Hepatocyte (in vitro differentiated cells): ENCODE data around the gene TCP11. TPM values are rescaled to one million over a fixed set of nuclear protein-coding genes. Genes with fewer than 3 reads are reported as not detected.

Experiments used
- DNase-seq: peaks from one replicate; pipeline ENCODE4 v3.0.0-alpha.2; 2016; ENCODE audit warnings: low spot score
- H2AFZ ChIP-seq: fragments of 200-600 bp; sonication (generic); 2 replicates; pipeline ENCODE4 v1.6.0; 2016; ENCODE audit warnings: antibody characterized with exemption, mild to moderate bottlenecking
- H3K27ac ChIP-seq: fragments of 200-600 bp; sonication (generic); 2 replicates; pipeline ENCODE4 v1.5.1; 2016; ENCODE audit warnings: mild to moderate bottlenecking
- H3K27me3 ChIP-seq: fragments of 200-600 bp; sonication (generic); 2 replicates; pipeline ENCODE4 v1.6.1; 2016
- H3K36me3 ChIP-seq: fragments of 200-600 bp; sonication (generic); replicated peaks from 2 replicates; pipeline ENCODE4 v1.5.1; 2016; ENCODE audit warnings: low read depth; ENCODE audit not compliant: insufficient read depth
- H3K4me1 ChIP-seq: fragments of 200-600 bp; sonication (generic); 2 replicates; pipeline ENCODE4 v1.5.1; 2016; ENCODE audit warnings: mild to moderate bottlenecking, moderate library complexity; ENCODE audit not compliant: insufficient read depth
- H3K4me2 ChIP-seq: fragments of 200-600 bp; sonication (generic); 2 replicates; pipeline ENCODE4 v1.6.0; 2016
- H3K4me3 ChIP-seq: fragments of 200-600 bp; sonication (generic); 2 replicates; pipeline ENCODE4 v1.5.1; 2016; ENCODE audit warnings: mild to moderate bottlenecking
- H3K79me2 ChIP-seq: fragments of 200-600 bp; sonication (generic); 2 replicates; pipeline ENCODE4 v1.6.0; 2017; ENCODE audit warnings: mild to moderate bottlenecking
- H3K9me2 ChIP-seq: fragments of 200-600 bp; sonication (generic); replicated peaks from 2 replicates; pipeline ENCODE4 v1.6.0; 2017; ENCODE audit warnings: mild to moderate bottlenecking; ENCODE audit not compliant: insufficient read depth
- H3K9me3 ChIP-seq: fragments of 200-600 bp; sonication (generic); 2 replicates; pipeline ENCODE4 v1.5.1; 2016; ENCODE audit warnings: low read depth, mild to moderate bottlenecking
- H4K20me1 ChIP-seq: fragments of 200-600 bp; sonication (generic); 2 replicates; pipeline ENCODE4 v1.6.0; 2016; ENCODE audit warnings: mild to moderate bottlenecking; ENCODE audit not compliant: insufficient read depth, poor library complexity, severe bottlenecking
- CTCF ChIP-seq: fragments of 200-600 bp; sonication (generic); IDR thresholded peaks from 2 replicates; pipeline ENCODE4 v1.5.1; 2016; ENCODE audit warnings: antibody characterized with exemption, mild to moderate bottlenecking; ENCODE audit not compliant: poor library complexity
- EZH2 ChIP-seq: fragments of 200-600 bp; sonication (generic); IDR thresholded peaks from 2 replicates; pipeline ENCODE4 v1.6.1; 2016; ENCODE audit warnings: antibody characterized with exemption, mild to moderate bottlenecking, borderline replicate concordance
- EZH2phosphoT487 ChIP-seq: fragments of 200-600 bp; sonication (generic); IDR thresholded peaks from one replicate; pipeline ENCODE4 v1.6.1; 2018; ENCODE audit warnings: antibody characterized with exemption, mild to moderate bottlenecking, low read depth, moderate library complexity; ENCODE audit not compliant: unreplicated experiment, severe bottlenecking
- WGBS: methylation state at CpG from one replicate; pipeline ENCODE4 v1.1.6; 2016; ENCODE audit warnings: low lambda C conversion rate; ENCODE audit errors: missing lambda C conversion rate; 5-methylcytosine and 5-hydroxymethylcytosine counted together
- polyA plus RNA-seq: library from polyadenylated mRNA; unstranded; fragments of >200 nt; fragmentation: Nextera tagmentation; extraction: Ambion mirVana; gene quantifications from 2 replicates; pipeline ENCODE4 v1.2.1, GENCODE V29; 2016
- total RNA-seq: library from RNA; depleted of rRNA; stranded (reverse); fragments of >200 nt; gene quantifications from 2 replicates; pipeline ENCODE4 v1.2.3, GENCODE V29; 2014

TCP11 gene
- total and polyA plus RNA-seq, 2 experiments from 2014 or later: not detected

- Histone ChIP-seq H3K9me2 (no peaks in the 10 kb centered on the region), H3K27ac (no peak overlapping the region), H3K36me3 (no peaks in the 10 kb centered on the region), H3K9me3 (no peaks in the 10 kb centered on the region), H3K4me3 (no peak overlapping the region), H3K4me1 (peaks cover 20% of the 10 kb centered on the region), H4K20me1 (no peaks in the 10 kb centered on the region), H3K79me2 (no peaks in the 10 kb centered on the region), H3K27me3 (no peaks in the 10 kb centered on the region), H3K4me2 (no peak overlapping the region), H2AFZ (no peak overlapping the region)
- WGBS: 70% methylated on average over 16 of the region's 16 CpGs
- no peak for DNase-seq
- TF ChIP-seq CTCF: no peak
- no peak for TF ChIP-seq EZH2
- TF ChIP-seq EZH2phosphoT487: no peak
Observed at GRCh38 chr6:35149891-35150566, 8.9 kb upstream of the TCP11 start.

- Histone ChIP-seq H3K4me1 (peaks cover 21% of the 10 kb centered on the region), H3K36me3 (no peaks in the 10 kb centered on the region), H4K20me1 (no peaks in the 10 kb centered on the region), H3K9me3 (no peaks in the 10 kb centered on the region), H2AFZ (peak overlapping the region; percentile 4), H3K27ac (peak overlapping the region; percentile 70), H3K27me3 (no peaks in the 10 kb centered on the region), H3K4me3 (no peak overlapping the region), H3K79me2 (no peaks in the 10 kb centered on the region), H3K9me2 (no peaks in the 10 kb centered on the region), H3K4me2 (no peak overlapping the region)
- no peak for DNase-seq
- WGBS: 17% methylated on average over 8 of the region's 8 CpGs
- TF ChIP-seq EZH2 (no peak), EZH2phosphoT487 (no peak)
Observed at GRCh38 chr6:35148167-35148741, 7.1 kb upstream of the TCP11 start.

- Histone ChIP-seq H3K27ac (peak overlapping the region; percentile 70), H3K9me2 (no peaks in the 10 kb centered on the region), H3K79me2 (no peaks in the 10 kb centered on the region), H3K4me1 (peaks cover 25% of the 10 kb centered on the region), H3K4me3 (no peak overlapping the region), H2AFZ (no peak overlapping the region), H3K4me2 (no peak overlapping the region), H4K20me1 (no peaks in the 10 kb centered on the region), H3K9me3 (no peaks in the 10 kb centered on the region), H3K27me3 (no peaks in the 10 kb centered on the region), H3K36me3 (no peaks in the 10 kb centered on the region)
- 53% methylated on average over 3 of the region's 3 CpGs for WGBS
- no peak for TF ChIP-seq EZH2
- TF ChIP-seq CTCF: no peak
- TF ChIP-seq EZH2phosphoT487: no peak
- no peak for DNase-seq
Observed at GRCh38 chr6:35147486-35147885, 6.3 kb upstream of the TCP11 start.

- Histone ChIP-seq H3K27me3 (no peaks in the 10 kb centered on the region), H4K20me1 (no peaks in the 10 kb centered on the region), H3K4me1 (peaks cover 25% of the 10 kb centered on the region), H3K9me2 (no peaks in the 10 kb centered on the region), H3K4me3 (no peak overlapping the region), H3K27ac (peak overlapping the region; percentile 70), H3K4me2 (no peak overlapping the region), H3K9me3 (no peaks in the 10 kb centered on the region), H3K36me3 (no peaks in the 10 kb centered on the region), H3K79me2 (no peaks in the 10 kb centered on the region), H2AFZ (no peak overlapping the region)
- 54% methylated on average over 3 of the region's 3 CpGs for WGBS
- DNase-seq: no peak
- TF ChIP-seq EZH2phosphoT487: no peak
- TF ChIP-seq CTCF: no peak
Observed at GRCh38 chr6:35147026-35147425, 5.9 kb upstream of the TCP11 start.
